IPS DF 4.7 (cell line): ENCODE data around the gene SFMBT2.
"Not testable (repeated sequence)": the region's sequence is repeated elsewhere in the genome, so short reads cannot be mapped to it uniquely, and the experiment has no call there.

Experiments
- DNase-seq: peaks from one replicate; pipeline ENCODE4 v3.0.0-alpha.2; 2013; ENCODE audit warnings: low spot score; ENCODE audit errors: extremely low read depth

SFMBT2 gene

GRCh38 chr10:7188456-7189050 is 222.3 kb downstream of the SFMBT2 start:
- no peak for DNase-seq

GRCh38 chr10:7186387-7187018 is 224.3 kb downstream of the SFMBT2 start:
- DNase-seq = no peak

DNA sequence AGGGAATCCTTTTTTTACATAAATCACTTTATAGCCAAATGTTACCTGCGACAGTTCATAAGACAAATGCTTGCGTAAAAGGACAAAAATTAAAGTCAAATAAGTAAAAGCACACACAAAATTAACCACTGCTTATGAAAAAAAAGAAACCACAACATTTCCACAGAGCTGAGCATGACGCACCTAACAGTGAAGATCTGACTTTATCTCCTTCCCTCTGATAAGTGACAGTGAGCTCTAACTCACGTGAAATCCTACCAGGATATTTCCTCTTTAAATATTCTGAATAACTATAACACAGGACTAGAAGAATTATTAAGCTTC is 225.5 kb downstream of the SFMBT2 start:
- DNase-seq = no peak

DNA sequence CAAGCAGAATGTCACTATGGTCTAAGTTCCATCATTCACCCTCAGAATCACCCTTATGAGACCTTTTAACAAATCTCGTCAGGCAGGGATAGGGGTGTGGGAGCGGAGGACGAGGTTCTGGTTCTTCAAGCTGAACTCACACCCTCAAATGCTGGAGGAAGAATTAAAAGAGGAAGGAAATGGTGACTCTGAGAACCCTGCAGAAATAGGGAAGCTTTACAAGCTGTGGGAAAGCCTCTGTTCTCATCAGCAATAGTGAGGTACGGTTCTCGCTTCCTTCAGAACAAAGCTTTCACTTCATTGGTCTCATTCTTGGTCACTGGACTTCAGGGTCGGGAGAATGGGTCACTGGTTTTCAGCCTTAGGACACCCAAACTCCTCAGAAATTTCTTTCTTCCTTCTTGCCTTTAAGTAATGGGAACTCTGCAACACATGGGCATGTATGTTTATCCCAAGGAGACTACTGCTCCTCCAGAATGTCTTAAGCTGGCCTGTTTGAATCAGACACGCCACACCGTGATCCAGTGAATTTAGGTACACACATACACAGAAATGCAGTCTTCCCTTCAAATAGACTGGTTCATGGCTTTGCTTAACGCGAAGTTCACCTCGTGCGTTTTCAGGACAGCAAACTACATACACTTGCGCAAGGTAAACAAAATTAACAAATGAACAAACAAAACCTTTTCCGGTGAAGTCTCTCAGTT is 226.0 kb downstream of the SFMBT2 start:
- DNase-seq = no peak

DNA sequence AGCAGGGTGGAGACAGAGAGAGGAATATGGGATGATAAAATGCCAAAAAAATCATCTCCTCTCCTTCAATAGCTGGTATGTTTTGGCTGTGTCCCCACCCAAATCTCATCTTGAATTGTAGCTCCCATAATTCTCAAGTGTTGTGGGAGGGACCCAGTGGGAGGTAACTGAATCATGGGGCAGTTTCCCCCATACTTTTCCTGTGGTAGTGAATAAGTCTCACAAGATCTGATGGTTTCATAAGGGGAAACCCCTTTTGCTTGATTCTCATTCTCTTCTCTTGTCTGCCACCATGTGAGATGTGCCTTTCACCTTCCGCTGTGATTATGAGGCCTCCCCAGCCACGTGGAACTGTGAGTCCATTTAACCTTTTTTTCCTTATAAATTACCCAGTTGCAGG is 226.7 kb downstream of the SFMBT2 start:
- DNase-seq = not testable (repeated sequence)

DNA sequence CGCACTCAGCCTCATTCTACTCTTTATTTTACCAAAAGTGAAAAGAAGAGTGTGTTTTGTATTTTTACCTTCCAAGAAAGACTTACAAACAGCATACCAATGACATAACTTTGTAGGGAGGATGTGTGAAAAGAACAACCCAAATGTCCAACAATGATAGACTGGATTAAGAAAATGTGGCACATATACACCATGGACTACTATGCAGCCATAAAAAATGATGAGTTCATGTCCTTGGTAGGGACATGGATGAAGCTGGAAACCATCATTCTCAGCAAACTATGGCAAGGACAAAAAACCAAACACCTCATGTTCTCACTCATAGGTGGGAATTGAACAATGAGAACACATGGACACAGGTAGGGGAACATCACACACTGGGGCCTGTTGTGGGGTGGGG is 228.5 kb downstream of the SFMBT2 start:
- DNase-seq = not testable (repeated sequence)

DNA sequence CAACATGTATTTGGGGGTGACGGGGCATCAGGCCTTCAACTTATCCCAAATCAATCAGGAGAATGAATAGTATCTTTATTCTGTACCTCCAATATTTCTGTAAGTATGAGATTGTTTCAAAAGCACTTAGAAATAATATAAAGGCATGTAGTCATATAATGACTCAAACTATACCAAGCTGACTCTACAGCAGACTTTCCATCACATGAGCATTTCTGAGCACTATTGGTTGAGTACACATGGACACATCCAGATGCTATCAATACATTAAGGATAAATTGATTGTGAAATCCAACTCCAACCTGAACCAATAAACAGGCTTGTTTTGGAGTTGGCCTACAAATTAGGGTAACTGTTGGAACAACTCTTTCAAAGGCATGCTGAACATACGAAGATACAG is 229.4 kb downstream of the SFMBT2 start:
- no peak for DNase-seq

GRCh38 chr10:7179536-7179935 is 231.3 kb downstream of the SFMBT2 start:
- no peak for DNase-seq

- DNase-seq = no peak
Measured at GRCh38 chr10:7173948-7174347, 236.9 kb downstream of the SFMBT2 start.

GRCh38 chr10:7171825-7172224 is 239.0 kb downstream of the SFMBT2 start:
- no peak for DNase-seq

DNA sequence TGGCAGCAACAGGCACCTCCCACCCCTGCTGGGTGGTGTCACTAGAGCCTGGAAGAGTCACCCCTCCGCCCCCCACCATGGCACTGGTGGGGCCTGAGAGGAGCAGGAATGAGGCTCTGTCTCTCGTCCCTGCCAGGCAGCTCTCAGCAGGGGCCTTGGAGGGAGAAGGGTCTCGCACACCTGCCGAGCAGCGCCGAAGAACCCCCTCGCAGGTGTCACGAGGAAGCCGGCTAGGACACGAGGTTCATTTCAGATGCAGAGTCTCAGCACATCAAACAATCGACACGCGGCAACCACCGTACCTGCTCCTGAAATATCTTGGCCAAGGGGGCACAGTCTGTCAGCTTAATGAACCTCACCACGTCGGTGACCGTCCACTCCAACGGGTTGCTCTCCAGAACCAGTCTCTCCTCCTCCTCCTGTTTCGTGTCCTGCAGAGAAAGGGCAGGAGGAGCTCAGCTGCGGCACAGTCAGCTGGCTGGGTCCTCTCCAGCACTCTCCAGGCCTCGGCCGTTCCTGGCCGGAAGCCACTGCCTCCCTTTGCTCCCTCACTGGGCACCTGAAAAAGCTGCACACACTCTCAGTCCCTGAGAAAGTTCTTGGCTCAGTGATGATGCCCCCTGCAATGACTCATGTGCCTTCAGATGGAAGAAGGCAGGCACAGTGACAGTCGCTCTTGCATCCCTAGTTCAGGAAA is 240.1 kb downstream of the SFMBT2 start:
- DNase-seq = no peak

DNA sequence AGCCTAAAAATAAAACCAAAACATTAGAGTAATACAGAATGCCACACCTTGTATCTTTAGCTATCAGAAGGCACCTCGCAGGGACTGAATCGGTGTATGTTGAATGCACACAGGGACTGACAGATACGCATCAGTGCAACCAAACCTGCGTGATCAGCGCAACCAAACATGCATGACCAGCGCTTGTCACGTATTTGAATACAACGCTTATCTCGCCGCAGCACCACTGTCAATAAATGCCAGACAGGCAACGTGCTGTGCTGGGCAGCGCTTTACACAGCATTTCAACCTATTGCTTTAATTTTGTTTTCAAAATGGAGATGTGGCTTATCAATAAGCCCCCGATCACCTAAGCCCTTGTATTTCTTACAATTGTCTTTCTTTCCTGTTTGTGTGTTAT is 242.4 kb downstream of the SFMBT2 start:
- no peak for DNase-seq

DNA sequence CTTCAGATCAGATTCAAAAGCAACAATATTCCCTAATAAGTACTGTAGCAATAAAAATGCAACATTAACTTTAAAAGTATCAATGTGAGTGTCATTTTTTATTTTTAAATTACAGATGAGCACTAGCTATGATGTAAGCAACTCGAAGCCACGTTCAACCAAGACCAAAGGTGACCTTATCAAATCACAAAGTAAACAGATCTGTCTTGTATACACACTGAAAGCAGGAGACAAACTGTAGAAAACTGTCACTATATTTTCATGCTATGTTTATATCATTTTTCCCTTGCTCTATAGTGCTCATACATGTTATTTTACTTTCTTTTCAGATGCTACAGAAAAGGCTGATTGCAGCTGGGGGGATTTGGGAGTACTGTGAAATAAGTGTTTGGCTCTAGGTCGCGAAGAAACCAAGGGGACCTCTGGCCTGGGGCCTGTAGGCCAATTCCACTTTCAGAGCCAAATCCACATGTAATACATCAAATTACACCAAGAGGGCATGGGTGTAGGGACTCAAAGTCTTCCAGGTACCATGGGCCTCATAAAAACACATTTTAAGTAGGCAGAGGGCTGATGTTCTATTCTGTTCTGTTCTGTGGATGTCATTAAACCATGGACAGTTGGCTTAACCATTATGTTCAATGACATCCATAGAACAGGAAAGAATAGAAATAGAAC is 245.2 kb downstream of the SFMBT2 start:
- no peak for DNase-seq

GRCh38 chr10:7164955-7165354 is 245.9 kb downstream of the SFMBT2 start:
- no peak for DNase-seq

- no peak for DNase-seq
Measured at GRCh38 chr10:7162331-7162730, 248.5 kb downstream of the SFMBT2 start.

GRCh38 chr10:7161484-7162250 is 249.2 kb downstream of the SFMBT2 start:
- DNase-seq = no peak

DNA sequence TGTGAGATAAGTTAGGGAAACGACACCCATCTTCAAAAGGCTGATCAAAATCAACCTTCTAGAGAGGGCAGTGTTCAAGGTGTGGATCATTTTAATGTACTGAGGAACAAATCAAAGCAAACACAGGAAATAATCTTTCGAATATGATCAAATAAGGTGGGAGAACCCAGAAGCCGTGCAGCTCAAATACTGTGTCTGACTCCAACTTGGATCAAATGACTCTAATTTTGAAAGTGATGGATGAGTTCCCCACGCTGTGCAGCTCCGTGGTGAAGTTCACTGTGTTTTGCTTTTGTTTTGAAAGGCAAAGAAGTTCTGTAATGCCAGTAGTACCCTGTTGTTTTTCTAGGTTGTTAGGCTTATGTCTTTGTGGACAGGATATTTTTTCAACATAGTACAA is 250.9 kb downstream of the SFMBT2 start:
- no peak for DNase-seq

- no peak for DNase-seq
Measured at GRCh38 chr10:7159517-7159916, 251.3 kb downstream of the SFMBT2 start.

DNA sequence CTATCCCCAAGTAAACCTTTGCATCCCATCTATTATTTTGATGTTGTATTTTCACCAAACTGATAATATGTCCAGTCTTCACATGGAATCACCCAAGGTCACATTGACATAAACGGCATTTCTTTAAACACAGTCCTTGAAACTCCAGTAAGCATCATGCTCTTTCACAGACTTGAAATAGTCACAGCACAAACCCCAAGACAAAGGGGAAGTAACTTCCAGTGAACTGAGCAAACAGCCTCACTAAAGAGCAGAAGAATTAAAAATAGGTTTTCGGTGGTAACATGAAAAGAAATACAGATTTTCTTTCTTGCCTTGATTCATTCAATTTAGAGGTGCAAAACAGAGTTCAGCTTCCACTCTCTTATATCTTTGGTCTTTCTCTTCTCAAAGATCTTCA is 253.7 kb downstream of the SFMBT2 start:
- DNase-seq = no peak

DNA sequence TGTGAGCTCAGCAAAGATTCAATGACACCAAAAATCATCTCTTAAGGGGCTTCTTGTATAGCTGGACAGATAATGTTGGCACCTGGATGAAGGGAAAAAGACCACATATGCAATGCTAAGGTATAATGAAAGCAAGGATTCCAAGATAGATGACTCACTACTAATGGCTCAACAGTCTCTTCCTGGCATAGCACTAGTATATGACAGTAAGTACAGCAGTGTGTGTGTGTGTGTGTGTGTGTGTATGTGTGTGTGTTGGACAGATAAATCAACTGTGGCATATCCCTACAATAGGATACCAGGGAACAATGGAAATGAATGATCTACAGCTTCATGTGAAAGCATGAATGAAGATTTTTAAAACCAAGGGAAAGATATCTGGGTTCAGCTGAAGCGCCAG is 257.1 kb downstream of the SFMBT2 start:
- no peak for DNase-seq

GRCh38 chr10:7152982-7153381 is 257.9 kb downstream of the SFMBT2 start:
- no peak for DNase-seq
